GM21381 (cell line): ENCODE results near the gene CAND2.
"Not testable (repeated sequence)": the region's sequence is repeated elsewhere in the genome, so short reads cannot be mapped to it uniquely, and the experiment has no call there.

Source experiments
- ATAC-seq: cut with Tn5 transposase; IDR thresholded peaks from one replicate; pipeline ENCODE4 v1.9.1; 2021; ENCODE audit warnings: mild to moderate bottlenecking, moderate library complexity; ENCODE audit not compliant: unreplicated experiment

Gene CAND2

DNA sequence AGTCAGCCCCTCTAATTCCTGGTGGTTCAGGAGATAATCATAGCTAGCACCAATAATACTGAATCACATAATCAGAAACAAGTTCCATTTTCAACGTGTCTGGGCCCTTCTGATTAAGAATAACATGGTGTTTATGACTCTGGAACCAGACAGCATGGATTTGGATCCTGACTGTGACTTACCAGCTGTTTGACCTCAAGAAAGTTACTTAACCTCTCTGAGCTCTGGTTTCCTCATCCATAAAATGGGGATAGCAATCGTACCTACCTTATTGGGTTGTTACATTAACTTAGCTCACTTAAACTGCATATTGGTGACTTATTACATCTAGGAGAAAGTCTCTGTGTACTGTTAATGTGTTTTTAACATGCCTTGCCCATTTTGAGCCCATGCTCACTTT, 26.7 kb upstream of the CAND2 start:
- no peak for ATAC-seq

DNA sequence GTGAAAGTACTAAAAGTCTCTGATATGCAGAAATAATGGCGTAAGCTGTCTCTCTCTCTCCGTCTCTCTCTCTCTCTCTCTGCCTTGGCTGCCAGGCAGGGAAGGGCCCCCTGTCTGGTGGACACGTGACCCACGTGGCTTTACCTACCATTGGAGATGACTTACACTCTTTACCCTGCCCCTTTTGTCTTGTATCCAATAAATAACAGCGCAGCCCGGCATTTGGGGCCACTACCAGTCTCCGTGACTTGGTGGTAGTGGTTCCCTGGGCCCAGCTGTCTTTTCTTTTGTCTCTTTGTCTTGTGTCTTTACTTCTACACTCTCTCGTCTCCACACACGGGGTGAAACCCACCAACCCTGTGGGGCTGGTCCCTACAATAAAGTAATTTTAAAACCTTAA, 25.2 kb upstream of the CAND2 start:
- ATAC-seq, result no peak

DNA sequence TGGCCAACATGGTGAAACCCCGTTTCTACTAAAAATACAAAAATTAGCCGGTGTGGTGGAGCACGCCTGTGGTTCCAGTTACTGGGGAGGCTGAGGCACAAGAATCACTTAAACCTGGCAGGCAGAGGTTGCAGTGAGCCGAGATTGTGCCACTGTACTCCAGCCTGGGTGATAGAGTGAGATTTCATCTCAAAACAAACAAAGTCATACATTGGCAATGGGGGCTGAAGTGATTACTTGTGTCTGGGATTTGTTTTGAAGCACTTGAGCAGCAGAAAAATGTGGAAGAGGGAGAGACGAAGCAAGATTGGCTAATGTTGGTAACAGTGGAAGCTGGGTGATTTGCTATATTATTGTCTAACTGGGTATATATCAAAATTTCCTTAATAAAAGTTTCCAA, 24.0 kb upstream of the CAND2 start:
- no peak for ATAC-seq

DNA sequence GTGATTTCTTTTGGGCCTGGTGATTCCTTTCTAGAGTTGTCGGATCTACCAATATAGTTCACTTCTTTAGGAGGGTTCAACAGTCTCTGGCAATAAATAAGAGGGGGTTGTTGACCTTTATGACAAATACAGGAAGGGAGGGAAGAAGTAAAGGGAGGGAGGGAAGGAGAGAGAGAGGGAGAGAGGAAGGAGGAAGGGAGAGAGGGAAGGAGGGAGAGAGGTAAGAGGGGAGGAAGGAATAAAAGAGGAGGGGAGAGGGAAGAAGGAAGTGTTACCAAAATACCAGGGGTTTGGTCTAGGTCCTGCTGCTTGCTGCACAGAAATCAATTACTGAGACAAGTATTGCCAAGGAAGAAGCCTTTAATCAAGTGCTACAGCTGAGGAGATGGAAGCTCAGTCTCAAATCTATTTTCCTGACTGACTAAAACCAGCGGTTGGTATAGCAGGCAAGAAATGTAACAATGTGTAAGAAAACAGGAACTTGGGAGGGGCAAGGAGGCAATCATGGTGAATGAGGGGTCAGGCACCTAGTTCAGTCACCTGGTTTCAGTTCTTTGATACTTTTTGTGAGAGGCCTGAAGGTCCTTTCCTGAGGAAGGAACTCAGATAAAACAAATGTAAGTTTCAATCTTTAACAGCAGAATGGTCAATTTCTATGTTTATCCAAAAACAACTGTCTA, 23.3 kb upstream of the CAND2 start:
- ATAC-seq, result no peak

DNA sequence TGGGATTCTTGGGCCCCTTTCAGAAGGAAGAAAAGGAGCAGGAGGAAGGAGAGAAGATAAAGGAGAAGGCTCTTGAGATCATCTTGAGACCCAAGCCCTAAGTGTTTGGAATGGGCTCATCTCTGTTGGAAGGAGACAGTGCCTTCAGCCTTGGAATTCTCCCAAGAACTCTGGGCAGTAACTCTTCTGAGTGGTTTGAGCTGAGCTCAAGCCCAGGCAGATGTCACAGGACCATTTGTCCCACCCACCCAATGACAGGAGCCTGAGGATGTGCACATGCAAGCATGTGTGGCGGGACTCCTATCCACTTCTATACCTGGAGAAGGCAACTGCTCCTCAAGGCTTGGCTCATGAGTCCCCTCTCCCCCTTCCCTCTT, 22.8 kb upstream of the CAND2 start:
- ATAC-seq, result no peak

DNA sequence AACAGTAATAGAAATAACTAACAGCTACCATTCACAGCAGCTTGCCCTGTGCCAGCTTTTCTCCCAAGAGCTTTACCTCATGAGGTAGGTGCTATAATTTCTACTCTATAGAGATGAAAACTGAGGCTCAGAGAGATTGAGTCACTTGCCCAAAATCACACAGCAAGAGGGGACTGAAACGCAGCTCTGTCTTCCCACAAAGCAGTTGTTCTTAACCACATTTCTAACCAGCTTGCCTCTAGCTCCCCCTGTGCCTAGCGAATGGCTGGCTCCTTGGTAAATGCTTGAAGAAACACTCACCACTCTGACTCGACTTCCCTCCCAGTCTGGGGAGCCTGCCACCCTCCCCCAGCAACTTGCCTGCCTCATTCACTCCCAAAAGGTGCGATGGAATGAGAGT, 21.9 kb upstream of the CAND2 start:
- no peak for ATAC-seq

DNA sequence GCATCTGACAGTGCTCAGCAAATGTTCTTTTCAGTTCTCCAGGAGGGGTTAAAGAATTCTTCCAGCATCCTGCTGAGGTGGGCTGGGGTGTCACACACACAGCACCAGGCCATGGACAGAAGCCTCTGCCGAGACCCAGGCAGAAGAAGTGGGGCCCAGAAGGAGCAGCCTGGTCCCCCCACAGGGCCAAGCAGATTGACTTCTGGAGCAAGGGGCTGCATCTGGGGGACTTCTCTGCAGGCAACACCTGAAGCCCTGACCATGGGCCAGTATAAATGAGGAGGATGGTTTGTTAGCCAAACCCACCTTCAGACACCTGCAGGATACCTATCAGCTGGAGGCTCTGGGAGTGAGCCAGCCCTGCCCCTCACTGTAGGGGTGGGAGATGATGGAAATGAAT, 21.3 kb upstream of the CAND2 start:
- no peak for ATAC-seq

DNA sequence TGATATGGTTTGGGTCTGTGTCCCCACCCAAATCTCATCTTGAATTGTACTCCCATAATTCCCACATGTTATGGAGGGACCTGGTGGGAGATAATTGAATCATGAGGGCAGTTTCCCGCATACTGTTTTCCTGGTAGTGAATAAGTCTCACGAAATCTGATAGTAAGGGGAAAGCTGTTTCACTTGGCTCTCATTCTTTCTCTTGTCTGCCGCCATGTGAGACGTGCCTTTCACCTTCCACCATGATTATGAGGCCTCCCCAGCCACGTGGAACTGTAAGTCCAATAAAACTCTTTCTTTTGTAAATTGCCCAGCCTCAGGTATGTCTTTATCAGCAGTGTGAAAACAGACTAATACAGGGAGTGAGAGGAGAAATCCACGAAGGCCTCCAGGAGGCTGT, 20.5 kb upstream of the CAND2 start:
- ATAC-seq, result not testable (repeated sequence)

DNA sequence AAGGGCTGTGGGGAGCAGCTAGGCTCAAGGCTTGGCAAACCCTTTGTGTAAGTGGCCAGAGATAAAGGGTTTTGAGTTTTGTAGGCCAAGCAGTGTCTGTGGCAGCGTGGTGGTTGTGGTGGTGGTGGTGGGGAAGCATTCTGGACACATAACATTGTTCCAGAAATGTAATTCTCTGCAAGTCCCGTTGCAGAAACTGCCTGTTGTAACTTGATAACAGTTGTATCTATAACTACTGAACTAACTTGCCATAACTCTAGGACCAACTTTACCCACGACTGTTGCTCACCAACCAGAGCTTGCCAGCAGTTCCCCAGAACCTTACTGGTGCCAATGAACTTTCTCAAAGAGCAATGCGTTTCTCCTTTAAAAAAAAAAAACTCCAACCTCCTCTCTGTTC, 19.3 kb upstream of the CAND2 start:
- ATAC-seq, result no peak

DNA sequence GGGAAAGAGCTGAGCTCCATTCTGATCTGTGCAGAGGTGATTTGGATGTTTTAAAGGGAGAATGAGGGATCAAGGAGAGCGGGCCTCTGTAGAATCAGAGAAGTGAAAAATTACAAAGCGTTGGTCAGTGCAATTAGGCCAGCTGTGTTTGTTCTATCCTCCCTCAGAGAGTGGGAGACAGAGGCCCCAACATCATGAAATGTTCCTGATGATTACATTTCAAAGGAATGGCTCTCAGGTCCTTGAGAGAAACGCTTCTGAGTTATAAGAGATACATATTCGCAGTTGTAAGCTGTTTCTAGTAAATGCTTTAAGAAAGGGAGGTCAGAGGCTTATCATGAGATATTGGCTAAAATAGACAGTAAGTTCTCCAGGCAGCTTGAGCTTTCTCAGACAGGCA, 15.7 kb upstream of the CAND2 start:
- ATAC-seq, result no peak

DNA sequence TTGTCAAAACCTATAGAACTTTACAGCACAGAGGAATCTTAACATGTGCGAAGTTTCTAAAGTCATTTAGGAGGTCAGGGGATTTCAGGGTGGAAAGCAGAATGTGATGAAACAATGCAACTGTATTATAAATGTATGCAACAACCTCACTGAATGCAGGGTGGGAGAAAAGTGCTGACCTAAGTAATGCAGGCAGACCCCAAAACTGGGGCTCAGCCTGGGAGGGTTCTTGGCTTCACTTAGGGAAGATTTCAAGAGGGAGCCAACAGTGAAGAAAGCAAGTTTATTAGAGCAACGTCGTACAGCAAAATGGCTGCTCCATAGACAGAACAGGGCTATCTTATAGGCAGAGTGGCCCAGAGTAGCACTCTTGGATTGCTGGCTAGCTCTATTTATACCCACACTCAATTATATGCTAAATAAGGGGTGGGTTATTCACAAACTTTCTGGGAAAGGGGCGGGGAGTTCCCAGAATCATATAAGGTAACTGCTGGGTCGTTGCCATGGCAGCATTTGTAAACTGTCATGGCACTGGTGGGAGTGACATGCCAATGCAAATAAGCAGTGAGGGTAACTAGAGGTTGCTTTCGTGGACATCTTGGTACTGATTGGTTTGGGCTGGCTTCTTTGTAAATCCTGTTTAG, 14.2 kb upstream of the CAND2 start:
- ATAC-seq, result no peak

DNA sequence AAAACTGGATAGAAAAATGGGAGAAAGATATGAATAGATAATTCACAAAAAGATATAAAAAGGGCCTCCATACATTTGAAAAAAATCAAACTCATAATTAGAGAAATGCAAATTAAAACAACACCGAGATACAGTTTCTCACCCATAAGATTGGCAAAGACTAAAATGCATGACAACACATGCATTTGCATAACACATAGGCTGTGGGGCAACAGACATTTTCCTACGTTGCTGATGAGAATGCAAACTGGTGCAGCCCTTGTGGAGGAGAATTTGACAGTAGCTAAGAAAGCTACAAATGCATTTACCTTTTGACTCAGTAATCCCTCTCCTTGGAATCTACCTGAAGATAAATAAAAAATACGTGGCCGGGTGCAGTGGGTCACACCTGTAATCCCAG, 11.4 kb upstream of the CAND2 start:
- no peak for ATAC-seq

DNA sequence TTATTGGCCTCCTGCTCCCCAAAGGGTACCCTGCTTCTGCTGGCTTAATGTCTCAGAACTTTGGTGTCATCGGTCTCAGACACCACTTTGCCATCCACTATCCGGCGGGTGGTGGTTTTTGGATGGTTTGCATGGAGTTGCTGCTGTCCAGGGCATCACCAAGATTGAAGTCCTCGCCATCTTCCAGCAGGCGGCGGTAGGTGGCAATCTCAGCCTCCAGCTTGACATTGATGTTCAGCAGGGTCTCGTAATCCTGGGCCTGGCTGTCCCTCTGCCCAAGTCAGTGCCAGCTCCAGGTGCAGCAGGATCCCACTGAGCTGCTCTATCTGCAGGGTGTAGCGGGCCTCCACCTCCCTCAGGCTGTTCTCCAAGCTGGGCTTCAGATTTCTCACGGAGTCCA, 9.1 kb upstream of the CAND2 start:
- not testable (repeated sequence) for ATAC-seq

DNA sequence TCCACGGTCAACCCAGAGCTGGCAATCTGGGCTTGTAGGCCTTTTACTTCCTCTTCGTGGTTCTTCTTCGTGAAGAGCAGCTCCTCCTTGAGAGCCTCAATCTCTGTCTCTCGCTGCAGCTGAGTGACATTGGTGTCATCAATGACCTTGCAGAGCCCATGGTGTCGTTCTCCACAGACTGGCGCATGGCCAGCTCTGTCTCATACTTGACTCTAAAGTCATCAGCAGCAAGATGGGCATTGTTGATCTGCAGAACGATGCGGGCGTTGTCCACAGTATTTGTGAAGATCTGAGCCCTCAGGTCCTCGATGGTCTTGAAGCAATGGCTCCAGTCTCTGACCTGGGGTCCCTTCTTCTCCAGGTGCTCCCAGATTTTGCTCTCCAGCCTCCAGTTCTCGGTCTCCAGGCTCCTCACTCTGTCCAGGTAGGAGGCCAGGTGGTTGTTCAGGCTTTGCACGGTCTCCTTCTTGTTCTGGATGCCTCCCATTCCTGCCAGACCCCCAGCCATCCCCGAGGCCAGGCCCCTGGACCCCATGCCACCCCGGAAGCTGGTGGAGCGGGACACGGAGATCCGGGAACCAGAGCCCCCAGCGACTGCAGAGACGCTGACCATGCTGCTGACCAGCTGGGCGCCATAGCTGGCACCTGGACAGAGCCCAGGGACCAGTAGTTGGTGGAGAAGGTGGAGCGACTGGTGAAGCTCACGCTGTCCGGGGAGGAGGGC, 8.4 kb upstream of the CAND2 start:
- not testable (repeated sequence) for ATAC-seq

DNA sequence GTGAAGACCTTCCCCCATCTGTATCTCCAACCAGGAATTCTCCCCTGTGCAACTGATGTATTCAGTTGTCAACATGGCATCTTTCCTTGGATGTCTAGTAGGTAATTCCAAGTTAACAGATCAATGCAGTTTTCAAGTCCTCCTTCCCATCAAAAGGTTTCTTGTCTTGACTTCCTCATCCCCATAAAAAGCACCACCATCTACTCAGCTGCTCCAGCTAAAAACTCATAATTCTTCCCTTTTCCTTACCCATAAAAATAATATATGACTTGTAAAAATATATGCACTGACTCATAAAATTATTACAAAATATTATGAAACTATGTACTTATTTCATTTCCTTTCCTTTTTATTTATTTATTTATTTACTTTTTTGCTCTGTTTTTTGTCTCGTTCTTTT, 5.0 kb upstream of the CAND2 start:
- no peak for ATAC-seq

DNA sequence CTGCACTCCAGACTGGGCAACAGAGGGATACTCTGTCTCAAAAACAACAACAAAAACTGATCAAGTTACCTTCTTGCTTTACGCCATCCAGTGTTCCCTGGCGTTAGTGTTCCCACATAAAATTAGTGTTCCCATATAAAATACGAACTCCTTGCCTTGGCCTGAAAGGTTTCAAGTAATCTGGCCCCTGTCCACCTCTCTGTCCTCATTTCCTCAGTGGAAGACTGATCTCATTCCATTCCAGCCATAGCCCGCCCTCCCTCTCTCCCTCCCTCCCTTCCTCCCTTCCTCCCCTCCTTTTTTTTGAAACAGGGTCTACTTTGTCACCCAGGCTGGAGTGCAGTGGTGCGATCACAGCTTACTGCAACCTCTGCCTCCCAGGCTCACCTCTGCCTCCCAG, 2.8 kb upstream of the CAND2 start:
- ATAC-seq, result no peak

DNA sequence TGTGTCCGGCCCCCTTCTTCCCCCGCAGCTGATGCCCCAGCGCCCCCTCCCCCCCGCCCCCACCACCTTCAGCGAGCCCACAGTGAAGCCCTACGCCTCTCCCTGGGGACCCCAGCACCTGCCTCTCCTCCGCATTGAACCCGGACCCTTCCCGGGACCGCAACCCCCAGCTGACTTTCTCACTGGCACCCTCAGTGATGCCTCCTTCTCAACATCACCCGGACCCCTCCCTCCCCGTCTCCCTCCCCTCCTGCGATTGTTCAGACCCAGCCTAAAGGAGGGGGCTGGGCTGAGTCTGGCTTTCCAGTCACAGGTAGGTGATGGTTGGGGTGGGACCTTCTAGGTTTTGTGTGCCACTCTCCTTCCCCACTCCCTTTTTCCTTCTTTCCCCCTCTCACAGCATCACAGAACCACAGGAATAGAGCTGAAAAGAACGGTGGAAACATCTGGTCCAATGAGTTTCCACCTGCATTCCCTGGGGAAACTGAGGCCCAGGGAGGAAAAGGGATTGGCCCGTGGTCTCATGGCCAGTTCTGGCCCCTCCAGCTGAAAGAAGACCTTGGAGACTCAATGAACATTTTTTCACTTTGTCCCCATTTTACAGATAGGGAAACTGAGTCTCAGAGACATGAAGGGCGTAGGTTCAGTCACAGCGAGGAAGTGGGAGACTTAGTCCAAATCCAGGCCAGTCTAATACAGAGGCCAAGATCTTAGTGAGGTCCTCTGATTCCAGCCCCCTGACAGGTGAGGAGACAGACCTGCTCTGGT, 828 bp downstream of the CAND2 start:
- no peak for ATAC-seq

DNA sequence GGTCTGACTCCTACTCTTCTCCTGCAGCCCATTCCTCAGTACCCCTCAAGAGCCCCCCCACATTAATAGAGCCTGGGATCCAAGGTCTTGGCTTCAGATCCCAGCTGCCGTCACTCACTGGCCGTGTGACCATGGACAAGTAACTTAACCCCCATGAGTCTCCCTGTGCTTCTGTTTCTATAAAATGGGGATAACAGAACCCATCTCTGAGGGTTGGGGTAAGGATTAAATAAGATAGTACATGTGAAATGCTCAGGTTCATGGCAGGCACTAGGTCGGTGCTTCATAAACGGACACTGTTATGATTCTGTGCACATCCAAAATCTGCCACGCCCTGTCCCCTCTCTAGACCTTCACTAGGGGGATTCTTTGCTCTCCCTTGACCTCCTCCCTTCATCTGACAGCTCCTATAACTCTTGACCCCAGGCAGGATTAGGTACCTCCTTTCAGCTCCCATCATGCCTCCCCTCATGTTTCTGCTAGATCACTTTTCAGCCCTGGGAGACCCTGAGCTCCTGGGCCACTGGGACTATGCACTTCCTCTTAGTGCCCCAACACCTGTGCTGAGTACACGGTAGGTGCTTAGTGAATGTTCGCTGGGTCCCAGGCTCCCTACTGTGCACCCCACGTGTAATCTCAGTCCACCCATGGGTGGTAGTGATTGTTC, 1.5 kb downstream of the CAND2 start:
- no peak for ATAC-seq

DNA sequence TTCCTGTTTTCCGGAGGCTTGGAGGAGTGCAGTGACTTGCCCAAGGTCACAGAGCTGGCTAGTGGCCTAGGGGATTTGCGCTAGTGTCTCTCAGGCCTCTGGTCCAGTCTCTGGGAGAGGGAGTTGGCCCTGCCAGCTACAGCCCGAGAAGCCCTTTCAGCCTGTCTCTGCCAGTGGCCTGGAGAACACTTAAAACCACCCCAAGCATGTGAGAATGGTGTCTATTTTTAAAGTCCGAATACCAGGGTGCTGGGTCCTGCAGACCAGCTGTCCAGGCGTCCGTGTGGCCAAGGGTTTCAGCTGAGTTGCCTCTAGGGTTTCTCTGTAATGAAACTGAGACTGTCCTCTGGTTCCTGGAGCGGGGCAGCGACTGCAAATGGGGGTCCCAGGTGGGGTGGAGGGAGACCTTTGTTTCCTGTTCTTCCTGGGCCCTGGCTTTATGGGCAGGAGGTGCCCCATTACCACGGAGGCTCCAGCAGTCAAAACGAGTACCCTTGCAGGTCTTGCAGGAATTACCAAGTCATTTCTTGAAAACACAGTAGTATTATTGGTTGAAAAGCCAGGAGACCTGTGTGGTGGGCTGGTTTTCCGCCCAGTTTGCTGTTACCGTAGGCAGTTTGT, 2.2 kb downstream of the CAND2 start:
- ATAC-seq, result no peak

DNA sequence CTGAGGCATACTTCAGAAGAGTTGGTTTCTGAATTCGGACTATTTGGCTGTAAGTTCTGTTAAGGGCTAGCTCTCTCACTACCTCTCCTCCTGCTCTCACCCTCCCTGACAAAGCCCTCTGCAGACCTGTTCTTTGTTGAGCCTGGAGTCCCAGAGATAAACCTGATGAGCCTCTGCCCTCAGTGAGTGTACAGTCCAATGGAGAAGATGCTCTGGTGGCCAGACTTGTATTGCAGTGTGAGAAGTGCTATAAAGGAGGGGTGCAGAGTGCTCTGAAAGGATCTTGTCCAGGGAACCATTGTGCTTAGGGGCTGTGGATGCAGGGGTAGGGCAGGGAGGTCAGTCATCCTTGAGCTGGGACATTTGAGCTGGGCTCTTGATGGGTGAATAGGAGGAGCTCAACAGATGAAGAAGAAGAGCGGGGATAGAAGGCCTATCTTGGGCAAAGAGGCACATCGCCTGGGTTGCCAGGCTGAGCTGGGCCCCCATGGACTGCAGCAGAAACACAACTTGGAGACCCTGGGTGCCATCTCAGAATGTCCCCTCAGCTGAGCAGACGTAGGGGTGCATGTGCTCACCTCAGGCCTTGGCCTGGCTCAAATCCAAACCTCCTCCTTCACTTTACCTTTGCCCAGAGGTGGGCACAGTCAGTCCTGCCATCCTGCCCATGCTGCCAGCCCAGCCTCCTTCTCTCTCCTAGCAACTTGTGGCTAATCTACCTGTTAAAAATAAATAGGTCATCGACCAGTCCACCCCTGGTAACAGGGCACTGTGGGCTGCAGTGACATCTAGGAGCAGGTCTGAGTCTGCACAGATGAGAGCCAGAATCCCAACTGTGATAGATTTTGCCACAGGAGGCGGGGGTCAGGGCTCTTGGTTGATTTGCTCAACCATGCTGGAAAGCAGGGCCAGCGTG, 3.3 kb downstream of the CAND2 start:
- ATAC-seq, result no peak
